Measurements from ENCODE around the gene DLEC1.

The DLEC1 gene

GRCh38 chr3:38007754-38008090, 31.3 kb upstream of the DLEC1 start:
- H2AFZ ChIP-seq (ENCODE audit: low read length) = no peak overlapping the region
- H3K9me3 ChIP-seq (ENCODE audit: insufficient read depth, low read depth, low read length) = no peaks in the 10 kb centered on the region
- no peaks in the 10 kb centered on the region for H4K20me1 ChIP-seq (ENCODE audit: insufficient read depth, low read length, poor library complexity, severe bottlenecking)
- H3F3A ChIP-seq (ENCODE audit: low read depth) = no peaks in the 10 kb centered on the region
- no peaks in the 10 kb centered on the region for H3K4me1 ChIP-seq (ENCODE audit: insufficient read depth, low read length, poor library complexity, severe bottlenecking)
- H3K4me3 ChIP-seq (ENCODE audit: low read length, poor library complexity, severe bottlenecking) = no peak overlapping the region
- H3K4me2 ChIP-seq (ENCODE audit: low read depth, low read length, poor library complexity, severe bottlenecking) = no peak overlapping the region
- no peaks in the 10 kb centered on the region for H3K27me3 ChIP-seq (ENCODE audit: insufficient read depth, low read length, poor library complexity, severe bottlenecking)
- peaks cover 7% of the 10 kb centered on the region; the same call in 1 of the 2 replicates for H3K36me3 ChIP-seq (ENCODE audit: insufficient read depth, low read length)
- no peak overlapping the region for H3K9ac ChIP-seq (ENCODE audit: low read depth, low read length, poor library complexity, severe bottlenecking)
- no peaks in the 10 kb centered on the region for H3K9me2 ChIP-seq (replicated peaks; ENCODE audit: low read depth, low read length)
- no peak for TF ChIP-seq EZH2phosphoT487 (IDR thresholded peaks at IDR 0.05; ENCODE audit: borderline replicate concordance)
- TF ChIP-seq CTCF (conservative IDR thresholded peaks at IDR 0.05; ENCODE audit: low read length) = no peak
- H3K79me2 ChIP-seq (ENCODE audit: insufficient read depth, low read length) = no peaks in the 10 kb centered on the region

GRCh38 chr3:38008191-38008701, 30.8 kb upstream of the DLEC1 start:
- Histone ChIP-seq H3K79me2 (ENCODE audit: insufficient read depth, low read length) (no peaks in the 10 kb centered on the region), H3K4me2 (ENCODE audit: low read depth, low read length, poor library complexity, severe bottlenecking) (no peak overlapping the region), H3K36me3 (ENCODE audit: insufficient read depth, low read length) (peaks cover 7% of the 10 kb centered on the region; the same call in 1 of the 2 replicates), H4K20me1 (ENCODE audit: insufficient read depth, low read length, poor library complexity, severe bottlenecking) (no peaks in the 10 kb centered on the region), H3K4me1 (ENCODE audit: insufficient read depth, low read length, poor library complexity, severe bottlenecking) (no peaks in the 10 kb centered on the region), H2AFZ (ENCODE audit: low read length) (no peak overlapping the region), H3K4me3 (ENCODE audit: low read length, poor library complexity, severe bottlenecking) (no peak overlapping the region), H3K27me3 (ENCODE audit: insufficient read depth, low read length, poor library complexity, severe bottlenecking) (no peaks in the 10 kb centered on the region), H3K9me3 (ENCODE audit: insufficient read depth, low read depth, low read length) (no peaks in the 10 kb centered on the region), H3K9me2 (replicated peaks; ENCODE audit: low read depth, low read length) (no peaks in the 10 kb centered on the region), H3F3A (ENCODE audit: low read depth) (no peaks in the 10 kb centered on the region), H3K9ac (ENCODE audit: low read depth, low read length, poor library complexity, severe bottlenecking) (no peak overlapping the region)
- no peak for TF ChIP-seq CTCF (conservative IDR thresholded peaks at IDR 0.05; ENCODE audit: low read length)
- no peak for TF ChIP-seq EZH2phosphoT487 (IDR thresholded peaks at IDR 0.05; ENCODE audit: borderline replicate concordance)

- Histone ChIP-seq H3K4me2 (ENCODE audit: low read depth, low read length, poor library complexity, severe bottlenecking) (no peak overlapping the region), H3K4me3 (ENCODE audit: low read length, poor library complexity, severe bottlenecking) (no peak overlapping the region), H2AFZ (ENCODE audit: low read length) (no peak overlapping the region), H3F3A (ENCODE audit: low read depth) (no peaks in the 10 kb centered on the region), H4K20me1 (ENCODE audit: insufficient read depth, low read length, poor library complexity, severe bottlenecking) (no peaks in the 10 kb centered on the region), H3K9ac (ENCODE audit: low read depth, low read length, poor library complexity, severe bottlenecking) (no peak overlapping the region), H3K36me3 (ENCODE audit: insufficient read depth, low read length) (peaks cover 7% of the 10 kb centered on the region; the same call in 1 of the 2 replicates), H3K4me1 (ENCODE audit: insufficient read depth, low read length, poor library complexity, severe bottlenecking) (no peaks in the 10 kb centered on the region), H3K27me3 (ENCODE audit: insufficient read depth, low read length, poor library complexity, severe bottlenecking) (no peaks in the 10 kb centered on the region), H3K79me2 (ENCODE audit: insufficient read depth, low read length) (no peaks in the 10 kb centered on the region), H3K9me2 (replicated peaks; ENCODE audit: low read depth, low read length) (no peaks in the 10 kb centered on the region), H3K9me3 (ENCODE audit: insufficient read depth, low read depth, low read length) (no peaks in the 10 kb centered on the region)
- no peak for TF ChIP-seq CTCF (conservative IDR thresholded peaks at IDR 0.05; ENCODE audit: low read length)
- TF ChIP-seq EZH2phosphoT487 (IDR thresholded peaks at IDR 0.05; ENCODE audit: borderline replicate concordance) = no peak
Measured at GRCh38 chr3:38008971-38009580, 29.9 kb upstream of the DLEC1 start.

All from Loucy (cell line).